ENCODE results near the gene PLD5.
"Not testable (repeated sequence)": the region's sequence is repeated elsewhere in the genome, so short reads cannot be mapped to it uniquely, and the experiment has no call there.

The PLD5 gene

GRCh38 chr1:242264419-242264818, 260.1 kb downstream of the PLD5 start:
- H3K9me3 ChIP-seq (ENCODE audit: control insufficient read depth, low read length); H3K27me3 ChIP-seq (ENCODE audit: control insufficient read depth, insufficient read depth, low read length); H3K79me2 ChIP-seq; H3K4me2 ChIP-seq (ENCODE audit: low read length); H3K36me3 ChIP-seq (ENCODE audit: control insufficient read depth, insufficient read depth, low read length); H3K4me1 ChIP-seq; H2AFZ ChIP-seq; H3K27ac ChIP-seq; H3K9ac ChIP-seq; H3K4me3 ChIP-seq (ENCODE audit: low read depth, low read length): not testable (repeated sequence)

- Histone ChIP-seq H3K9ac (no peak overlapping the region), H3K4me2 (ENCODE audit: low read length) (no peak overlapping the region), H3K79me2 (no peaks in the 10 kb centered on the region), H3K36me3 (ENCODE audit: control insufficient read depth, insufficient read depth, low read length) (no peaks in the 10 kb centered on the region), H3K9me3 (ENCODE audit: control insufficient read depth, low read length) (no peaks in the 10 kb centered on the region), H2AFZ (no peak overlapping the region), H3K4me1 (no peaks in the 10 kb centered on the region), H3K27ac (no peak overlapping the region), H3K4me3 (ENCODE audit: low read depth, low read length) (no peak overlapping the region), H3K27me3 (ENCODE audit: control insufficient read depth, insufficient read depth, low read length) (no peaks in the 10 kb centered on the region)
- no peak for TF ChIP-seq CTCF (IDR thresholded peaks at IDR 0.05)
These were observed 279.2 kb downstream of the PLD5 start for GRCh38 chr1:242245255-242245654.

GRCh38 chr1:242243472-242243871, 281.0 kb downstream of the PLD5 start:
- no peaks in the 10 kb centered on the region for H3K27me3 ChIP-seq (ENCODE audit: control insufficient read depth, insufficient read depth, low read length)
- H3K36me3 ChIP-seq (ENCODE audit: control insufficient read depth, insufficient read depth, low read length) = no peaks in the 10 kb centered on the region
- H3K79me2 ChIP-seq = no peaks in the 10 kb centered on the region
- H2AFZ ChIP-seq = no peak overlapping the region
- TF ChIP-seq CTCF (IDR thresholded peaks at IDR 0.05) = no peak
- H3K4me2 ChIP-seq (ENCODE audit: low read length) = no peak overlapping the region
- H3K9ac ChIP-seq = no peak overlapping the region
- H3K9me3 ChIP-seq (ENCODE audit: control insufficient read depth, low read length) = no peaks in the 10 kb centered on the region
- H3K4me3 ChIP-seq (ENCODE audit: low read depth, low read length) = no peak overlapping the region
- no peak overlapping the region for H3K27ac ChIP-seq
- H3K4me1 ChIP-seq = no peaks in the 10 kb centered on the region

GRCh38 chr1:242242983-242243382, 281.5 kb downstream of the PLD5 start:
- Histone ChIP-seq H3K27me3 (ENCODE audit: control insufficient read depth, insufficient read depth, low read length) (no peaks in the 10 kb centered on the region), H3K4me1 (no peaks in the 10 kb centered on the region), H3K9ac (no peak overlapping the region), H3K4me3 (ENCODE audit: low read depth, low read length) (no peak overlapping the region), H3K79me2 (no peaks in the 10 kb centered on the region), H3K4me2 (ENCODE audit: low read length) (no peak overlapping the region), H2AFZ (no peak overlapping the region), H3K27ac (no peak overlapping the region), H3K9me3 (ENCODE audit: control insufficient read depth, low read length) (no peaks in the 10 kb centered on the region), H3K36me3 (ENCODE audit: control insufficient read depth, insufficient read depth, low read length) (no peaks in the 10 kb centered on the region)
- no peak for TF ChIP-seq CTCF (IDR thresholded peaks at IDR 0.05)

GRCh38 chr1:242241936-242242335, 282.6 kb downstream of the PLD5 start:
- TF ChIP-seq CTCF (IDR thresholded peaks at IDR 0.05) = no peak
- no peaks in the 10 kb centered on the region for H3K27me3 ChIP-seq (ENCODE audit: control insufficient read depth, insufficient read depth, low read length)
- no peak overlapping the region for H2AFZ ChIP-seq
- no peak overlapping the region for H3K4me3 ChIP-seq (ENCODE audit: low read depth, low read length)
- H3K36me3 ChIP-seq (ENCODE audit: control insufficient read depth, insufficient read depth, low read length) = no peaks in the 10 kb centered on the region
- H3K4me2 ChIP-seq (ENCODE audit: low read length) = no peak overlapping the region
- no peaks in the 10 kb centered on the region for H3K4me1 ChIP-seq
- no peak overlapping the region for H3K27ac ChIP-seq
- H3K9ac ChIP-seq = no peak overlapping the region
- no peaks in the 10 kb centered on the region for H3K9me3 ChIP-seq (ENCODE audit: control insufficient read depth, low read length)
- no peaks in the 10 kb centered on the region for H3K79me2 ChIP-seq
